SK-MEL-5 (cell line): ENCODE data around the gene IFITM1. TPM values are rescaled to one million over a fixed set of nuclear protein-coding genes. Genes with fewer than 3 reads are reported as not detected.
"Not testable (repeated sequence)": the region's sequence is repeated elsewhere in the genome, so short reads cannot be mapped to it uniquely, and the experiment has no call there.

Experiments
- DNase-seq: peaks from one replicate; pipeline ENCODE4 v3.0.0-alpha.2; 2016; ENCODE audit warnings: low read depth, low spot score
- in situ Hi-C: cut with HindIII; loops from 2 replicates; pipeline ENCODE4 v1.10.0; 2016; ENCODE audit warnings: low sequenced_read_pairs, high pct_unique_total_duplicates, low pct_unique_long_range_greater_than_20kb
- total RNA-seq: library from RNA; depleted of rRNA; stranded (reverse); fragments of >200 nt; shearing (Covaris generic); gene quantifications from 2 replicates; pipeline ENCODE4 v1.2.3, GENCODE V29; 2014

IFITM1 gene
- total RNA-seq, 1 experiment from 2014 or later = 0.79 TPM

GRCh38 chr11:280706-281485 is 32.9 kb upstream of the IFITM1 start:
- no peak for DNase-seq
- in situ Hi-C loops = no loop called here

- in situ Hi-C loops = no loop called here
Measured at GRCh38 chr11:281486-282161, 32.2 kb upstream of the IFITM1 start.

GRCh38 chr11:282171-282570 is 31.7 kb upstream of the IFITM1 start:
- in situ Hi-C loops = no loop called here
- no peak for DNase-seq

More at GRCh38 chr11:281486-282161, 32.2 kb upstream of the IFITM1 start:
- DNase-seq = no peak

- DNase-seq = peak; percentile 38
- in situ Hi-C loops = no loop called here
Measured at GRCh38 chr11:282630-283360, 31.0 kb upstream of the IFITM1 start.

- no peak for DNase-seq
- in situ Hi-C loops = no loop called here
Measured at GRCh38 chr11:283405-284104, 30.3 kb upstream of the IFITM1 start.

- in situ Hi-C loops = no loop called here
- no peak for DNase-seq
Measured at GRCh38 chr11:284105-285020, 29.5 kb upstream of the IFITM1 start.

- DNase-seq = no peak
- in situ Hi-C loops = no loop called here
Measured at GRCh38 chr11:285021-285893, 28.6 kb upstream of the IFITM1 start.

- in situ Hi-C loops = no loop called here
- no peak for DNase-seq
Measured at GRCh38 chr11:285894-286220, 28.0 kb upstream of the IFITM1 start.

GRCh38 chr11:286977-287820 is 26.6 kb upstream of the IFITM1 start:
- DNase-seq, in situ Hi-C loops: not testable (repeated sequence)

GRCh38 chr11:287821-288477 is 25.9 kb upstream of the IFITM1 start:
- DNase-seq = no peak
- in situ Hi-C loops = no loop called here

GRCh38 chr11:288478-289397 is 25.1 kb upstream of the IFITM1 start, which contains the start of gene PGGHG:
PGGHG (plus strand) TSS chr11:289126; CDS start chr11:289817, 691 bp downstream.
- peak; percentile 38 for DNase-seq
- in situ Hi-C loops = no loop called here

- no peak for DNase-seq
- in situ Hi-C loops = no loop called here
Measured at GRCh38 chr11:289398-289711, 24.5 kb upstream of the IFITM1 start.

GRCh38 chr11:289712-290620 is 23.9 kb upstream of the IFITM1 start:
- in situ Hi-C loops = no loop called here

More at GRCh38 chr11:289712-290620, 23.9 kb upstream of the IFITM1 start:
- no peak for DNase-seq
